ENCODE results near the gene SNX4.

DNA sequence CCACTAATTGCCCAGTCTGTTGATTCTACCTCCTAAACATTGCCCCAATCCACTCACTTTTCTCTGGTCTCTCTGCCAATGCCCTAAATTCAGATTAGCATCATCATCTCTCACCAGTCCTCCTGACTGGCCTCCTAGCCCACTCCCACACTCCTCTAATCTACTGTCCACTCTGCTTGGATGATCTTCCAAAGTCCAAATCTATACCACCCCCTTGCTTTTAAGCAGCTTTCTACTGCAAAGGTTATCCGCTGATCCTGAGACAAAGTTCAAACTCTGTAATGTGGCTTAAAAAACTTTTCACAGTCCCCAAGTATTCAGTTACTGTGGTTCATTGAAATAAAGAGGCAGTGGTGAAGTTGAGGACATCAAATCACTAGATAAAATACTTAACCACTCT is 37.6 kb downstream of the SNX4 start:
- no peak for TF ChIP-seq CTCF (conservative IDR thresholded peaks at IDR 0.05)
- no peak for TF ChIP-seq ZFX (IDR thresholded peaks at IDR 0.05)

Data from C4-2B (cell line).